Amniotic epithelial cell (primary cell): ENCODE measurements around the gene TOMM20L.
A peak's percentile ranks its signal among the peaks of the same experiment; 100 is the strongest.
"Not testable (repeated sequence)": the region's sequence is repeated elsewhere in the genome, so short reads cannot be mapped to it uniquely, and the experiment has no call there.

Experiments used
- DNase-seq: peaks from one replicate; pipeline ENCODE4 v3.0.0-alpha.2; 2010; ENCODE audit warnings: low read depth

The TOMM20L gene

GRCh38 chr14:58395812-58396788 lies at the start of gene TOMM20L:
TSS of gene TOMM20L (plus strand) at chr14:58395930. CDS start at chr14:58395958, 28 bp downstream.
- DNase-seq = peak; percentile 40

GRCh38 chr14:58353516-58354299 lies 42.0 kb upstream of the TOMM20L start:
- DNase-seq = no peak

GRCh38 chr14:58354808-58355207 lies 40.9 kb upstream of the TOMM20L start:
- DNase-seq = no peak

- DNase-seq = no peak
These were observed 39.5 kb upstream of the TOMM20L start for GRCh38 chr14:58356268-58356667.

- not testable (repeated sequence) for DNase-seq
These were observed 33.5 kb upstream of the TOMM20L start for GRCh38 chr14:58362272-58362671.

GRCh38 chr14:58362798-58363412 lies 32.8 kb upstream of the TOMM20L start:
- DNase-seq = peak; percentile 29

- no peak for DNase-seq
These were observed 31.4 kb upstream of the TOMM20L start for GRCh38 chr14:58364316-58364715.

- peak; percentile 17 for DNase-seq
These were observed 28.4 kb upstream of the TOMM20L start for GRCh38 chr14:58367296-58367695.

- no peak for DNase-seq
These were observed 26.8 kb upstream of the TOMM20L start for GRCh38 chr14:58368956-58369355.

GRCh38 chr14:58376791-58377190 lies 18.9 kb upstream of the TOMM20L start:
- DNase-seq = no peak

- no peak for DNase-seq
These were observed 4.9 kb upstream of the TOMM20L start for GRCh38 chr14:58390830-58391229.

- no peak for DNase-seq
These were observed 243 bp upstream of the TOMM20L start for GRCh38 chr14:58395562-58395811.

GRCh38 chr14:58397156-58397555 lies 1.4 kb downstream of the TOMM20L start:
- DNase-seq = no peak

GRCh38 chr14:58398495-58398894 lies 2.8 kb downstream of the TOMM20L start:
- DNase-seq = no peak

GRCh38 chr14:58398895-58399294 lies 3.2 kb downstream of the TOMM20L start:
- no peak for DNase-seq

GRCh38 chr14:58401587-58401986 lies 5.9 kb downstream of the TOMM20L start:
- no peak for DNase-seq

GRCh38 chr14:58408681-58409215 lies 13.0 kb downstream of the TOMM20L start:
- no peak for DNase-seq

- DNase-seq = no peak
These were observed 19.1 kb downstream of the TOMM20L start for GRCh38 chr14:58414845-58415244.

GRCh38 chr14:58415636-58416547 lies 20.2 kb downstream of the TOMM20L start:
- no peak for DNase-seq

- not testable (repeated sequence) for DNase-seq
These were observed 21.2 kb downstream of the TOMM20L start for GRCh38 chr14:58416934-58417333.

- peak; percentile 68 for DNase-seq
These were observed 31.0 kb downstream of the TOMM20L start for GRCh38 chr14:58426670-58427280.
